Lower lobe of right lung (tissue), 2 donors: ENCODE measurements around the gene NCS1. TPM values are rescaled to one million over a fixed set of nuclear protein-coding genes. Genes with fewer than 3 reads are reported as not detected.

ENCODE experiments used
- ATAC-seq, 2 donors: fragments of 200-7000 bp; cut with Tn5 transposase; one replicate each; pipeline ENCODE4 v1.9.1; 2020 to 2022; ENCODE audit warnings: mild to moderate bottlenecking in 2 of 2, moderate library complexity in 2 of 2
- DNase-seq: peaks from one replicate; pipeline ENCODE4 v3.0.0-alpha.2; 2020
- H3K27ac ChIP-seq: fragments of 200-600 bp; one replicate; pipeline ENCODE4 v1.8.0; 2022
- H3K27me3 ChIP-seq: fragments of 200-600 bp; one replicate; pipeline ENCODE4 v1.8.0; 2022; ENCODE audit warnings: low read depth
- H3K36me3 ChIP-seq: fragments of 200-600 bp; one replicate; pipeline ENCODE4 v1.8.0; 2022; ENCODE audit warnings: mild to moderate bottlenecking
- H3K4me1 ChIP-seq: fragments of 200-600 bp; one replicate; pipeline ENCODE4 v1.8.0; 2022
- H3K4me3 ChIP-seq: fragments of 200-600 bp; one replicate; pipeline ENCODE4 v1.8.0; 2022; ENCODE audit warnings: mild to moderate bottlenecking
- H3K9me3 ChIP-seq: fragments of 200-600 bp; one replicate; pipeline ENCODE4 v1.8.0; 2022
- CTCF ChIP-seq: fragments of 200-600 bp; IDR thresholded peaks from one replicate; pipeline ENCODE4 v1.8.0; 2022; ENCODE audit warnings: antibody characterized with exemption, mild to moderate bottlenecking
- intact Hi-C: fragments of 100-400 bp; cut with DNase I; formaldehyde crosslinking; loops from one replicate; pipeline ENCODE4 v1.11.0; 2022
- total RNA-seq: library from RNA; stranded (reverse); fragmentation: NEBNext Ultra II Directional; extraction: Animal tissue kit (Norgen Biotek cat#: 25700); gene quantifications from one replicate; pipeline ENCODE4 v1.2.1, GENCODE V29; 2021
- donor health status: DM: no; HTN: yes; CAD: no; lungs with severe emphysema.

NCS1 gene
- total RNA-seq, 1 donor from 2014 or later = 7.0 TPM

GRCh38 chr9:130214776-130215340, 42.7 kb downstream of the NCS1 start:
- Histone ChIP-seq H3K4me3 (no peak overlapping the region), H3K36me3 (no peaks in the 10 kb centered on the region), H3K4me1 (no peaks in the 10 kb centered on the region), H3K27ac (no peak overlapping the region), H3K9me3 (no peaks in the 10 kb centered on the region), H3K27me3 (no peaks in the 10 kb centered on the region)
- intact Hi-C loops = no loop called here
- ATAC-seq (no peak), DNase-seq (no peak)
- no peak for TF ChIP-seq CTCF

- intact Hi-C loops = no loop called here
- TF ChIP-seq CTCF = no peak
- no peak overlapping the region for H3K4me3 ChIP-seq
- no peaks in the 10 kb centered on the region for H3K9me3 ChIP-seq
- no peaks in the 10 kb centered on the region for H3K36me3 ChIP-seq
- H3K27me3 ChIP-seq = no peaks in the 10 kb centered on the region
- ATAC-seq (peak in 1 of 2 donors; percentile 3), DNase-seq (no peak)
- no peak overlapping the region for H3K27ac ChIP-seq
- no peaks in the 10 kb centered on the region for H3K4me1 ChIP-seq
Measured at GRCh38 chr9:130215341-130216119, 43.3 kb downstream of the NCS1 start.

GRCh38 chr9:130217838-130218237, 45.6 kb downstream of the NCS1 start:
- H3K36me3 ChIP-seq = no peaks in the 10 kb centered on the region
- intact Hi-C loops = no loop called here
- no peaks in the 10 kb centered on the region for H3K4me1 ChIP-seq
- no peaks in the 10 kb centered on the region for H3K9me3 ChIP-seq
- TF ChIP-seq CTCF = no peak
- no peak for DNase-seq
- no peak overlapping the region for H3K27ac ChIP-seq
- H3K4me3 ChIP-seq = no peak overlapping the region
- H3K27me3 ChIP-seq = no peaks in the 10 kb centered on the region
- ATAC-seq = no peak

- intact Hi-C loops = no loop called here
- Histone ChIP-seq H3K27me3 (no peaks in the 10 kb centered on the region), H3K36me3 (no peaks in the 10 kb centered on the region), H3K4me3 (no peak overlapping the region), H3K27ac (no peak overlapping the region), H3K4me1 (no peaks in the 10 kb centered on the region), H3K9me3 (no peaks in the 10 kb centered on the region)
- no peak for DNase-seq
- TF ChIP-seq CTCF = no peak
- ATAC-seq = no peak
Measured at GRCh38 chr9:130219661-130220096, 47.5 kb downstream of the NCS1 start.

- DNase-seq (no peak), ATAC-seq (peak; percentile 11 to 41)
- intact Hi-C loops = no loop called here
- no peak overlapping the region for H3K4me3 ChIP-seq
- no peaks in the 10 kb centered on the region for H3K4me1 ChIP-seq
- H3K36me3 ChIP-seq = no peaks in the 10 kb centered on the region
- peak; percentile 21 for TF ChIP-seq CTCF
- no peaks in the 10 kb centered on the region for H3K9me3 ChIP-seq
- no peak overlapping the region for H3K27ac ChIP-seq
- H3K27me3 ChIP-seq = no peaks in the 10 kb centered on the region
Measured at GRCh38 chr9:130220352-130220751, 48.1 kb downstream of the NCS1 start.
